GM13977 (cell line): ENCODE measurements around the gene SYNPO2.

Experiments
- DNase-seq: peaks from one replicate; pipeline ENCODE4 v3.0.0; 2012; ENCODE audit warnings: low spot score
- in situ Hi-C: fragments of 300-500 bp; cut with MboI; formaldehyde crosslinking; loops from one replicate; pipeline ENCODE4 v1.12.0; 2022; ENCODE audit warnings: low sequenced_read_pairs, low pct_unique_long_range_greater_than_20kb, mixed read lengths, inconsistent platforms; ENCODE audit not compliant: unreplicated experiment
- TF ChIP-seq, protein P1 (sequence below): IDR thresholded peaks from 2 replicates; pipeline ENCODE4 v1.5.1; 2012; ENCODE audit warnings: mild to moderate bottlenecking, control low read depth; ENCODE audit not compliant: insufficient read depth; ENCODE audit errors: extremely low read depth, missing control alignments

SYNPO2 gene

DNA sequence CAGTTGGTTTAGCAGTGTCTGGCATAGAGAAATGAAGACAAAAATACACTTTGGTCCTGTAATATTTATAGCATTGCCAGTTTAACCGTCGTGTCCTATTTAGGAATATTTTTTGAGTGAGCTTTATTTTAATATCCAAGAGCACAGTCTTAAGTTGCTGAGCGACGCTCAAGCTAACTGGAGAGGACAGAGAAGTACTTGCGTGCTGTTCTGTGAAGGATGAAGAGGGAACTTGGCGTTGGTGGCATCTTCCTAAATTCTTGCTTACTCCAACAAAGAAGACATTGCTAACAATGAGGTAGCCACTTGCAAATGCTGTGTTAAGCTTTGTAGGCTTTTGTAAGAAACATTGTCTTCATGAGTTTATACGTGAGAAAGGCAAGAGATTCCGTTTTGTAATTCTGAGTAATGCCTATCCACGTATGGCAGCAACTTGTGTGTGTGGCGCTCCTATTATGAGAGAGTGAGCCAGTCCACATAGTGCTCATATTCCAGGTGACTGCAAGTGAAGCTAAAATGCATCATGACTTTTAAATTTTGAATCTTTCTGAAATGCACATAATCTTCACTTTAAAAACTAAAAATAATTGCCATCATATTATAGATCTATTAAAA, 50.6 kb downstream of the SYNPO2 start:
- in situ Hi-C loops, result no loop called here
- TF ChIP-seq, protein P1, sequence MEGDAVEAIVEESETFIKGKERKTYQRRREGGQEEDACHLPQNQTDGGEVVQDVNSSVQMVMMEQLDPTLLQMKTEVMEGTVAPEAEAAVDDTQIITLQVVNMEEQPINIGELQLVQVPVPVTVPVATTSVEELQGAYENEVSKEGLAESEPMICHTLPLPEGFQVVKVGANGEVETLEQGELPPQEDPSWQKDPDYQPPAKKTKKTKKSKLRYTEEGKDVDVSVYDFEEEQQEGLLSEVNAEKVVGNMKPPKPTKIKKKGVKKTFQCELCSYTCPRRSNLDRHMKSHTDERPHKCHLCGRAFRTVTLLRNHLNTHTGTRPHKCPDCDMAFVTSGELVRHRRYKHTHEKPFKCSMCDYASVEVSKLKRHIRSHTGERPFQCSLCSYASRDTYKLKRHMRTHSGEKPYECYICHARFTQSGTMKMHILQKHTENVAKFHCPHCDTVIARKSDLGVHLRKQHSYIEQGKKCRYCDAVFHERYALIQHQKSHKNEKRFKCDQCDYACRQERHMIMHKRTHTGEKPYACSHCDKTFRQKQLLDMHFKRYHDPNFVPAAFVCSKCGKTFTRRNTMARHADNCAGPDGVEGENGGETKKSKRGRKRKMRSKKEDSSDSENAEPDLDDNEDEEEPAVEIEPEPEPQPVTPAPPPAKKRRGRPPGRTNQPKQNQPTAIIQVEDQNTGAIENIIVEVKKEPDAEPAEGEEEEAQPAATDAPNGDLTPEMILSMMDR, result no peak
- no peak for DNase-seq

DNA sequence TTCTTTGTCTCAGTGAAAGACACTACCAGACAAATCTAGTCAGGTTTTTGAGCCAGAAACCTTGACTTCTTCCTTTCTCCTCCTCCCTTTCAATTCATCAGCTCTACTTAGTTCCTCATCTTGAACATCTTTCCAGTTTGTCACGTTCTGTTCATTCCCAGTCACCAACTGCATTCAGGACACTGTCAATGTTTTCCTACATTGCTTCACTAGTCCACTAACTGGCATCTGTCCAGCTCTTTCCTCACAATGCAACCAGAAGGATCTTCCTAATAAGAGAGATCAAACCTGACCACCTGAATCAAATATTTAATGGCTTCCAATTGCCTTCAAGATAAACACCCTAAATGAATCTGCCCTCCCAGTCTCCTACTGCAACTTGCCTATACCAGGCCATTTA, 52.5 kb downstream of the SYNPO2 start:
- no peak for DNase-seq
- TF ChIP-seq, protein P1, result no peak
- in situ Hi-C loops, result no loop called here

DNA sequence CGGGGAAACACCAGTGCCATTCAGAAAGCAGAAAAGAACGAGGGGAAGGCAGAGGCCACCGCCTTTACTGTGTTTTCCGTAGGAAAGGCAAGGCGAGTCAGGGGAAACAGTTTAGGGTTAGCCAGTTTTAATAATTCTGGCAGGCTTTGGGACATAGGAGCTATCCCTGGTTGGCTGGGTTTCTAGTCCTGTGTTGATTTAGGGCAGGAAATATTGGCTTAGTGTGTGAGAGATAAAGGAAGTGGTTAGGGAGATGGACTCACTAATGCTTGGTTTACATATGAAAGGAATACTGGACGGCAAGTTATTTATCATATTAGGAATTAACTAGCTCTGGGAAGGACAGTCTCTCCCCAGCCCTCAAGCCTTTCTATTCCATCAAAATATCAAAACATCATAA, 53.1 kb downstream of the SYNPO2 start:
- in situ Hi-C loops, result no loop called here
- TF ChIP-seq, protein P1, result no peak
- no peak for DNase-seq

GRCh38 chr4:118942465-118942864, 53.8 kb downstream of the SYNPO2 start:
- in situ Hi-C loops, result no loop called here
- TF ChIP-seq, protein P1, result no peak
- no peak for DNase-seq

DNA sequence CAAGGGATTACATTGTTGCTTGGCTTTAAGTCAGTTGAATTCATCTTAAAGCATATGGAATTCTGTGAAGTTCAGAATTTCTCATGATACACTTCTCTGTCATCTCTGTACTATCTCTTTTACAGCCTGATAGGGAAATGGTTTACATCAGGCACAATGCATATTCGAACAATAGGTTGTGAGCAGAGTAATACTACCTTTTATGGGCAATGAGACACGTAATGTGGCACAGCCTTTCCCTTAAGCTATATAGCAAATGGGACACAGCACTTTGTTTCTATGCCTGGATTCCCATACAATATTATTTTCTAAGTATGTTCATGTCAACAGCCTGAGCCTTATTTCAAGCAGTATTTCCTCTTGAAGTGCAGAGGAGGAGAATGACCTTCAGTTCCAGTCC, 58.4 kb downstream of the SYNPO2 start:
- in situ Hi-C loops, result no loop called here

DNA sequence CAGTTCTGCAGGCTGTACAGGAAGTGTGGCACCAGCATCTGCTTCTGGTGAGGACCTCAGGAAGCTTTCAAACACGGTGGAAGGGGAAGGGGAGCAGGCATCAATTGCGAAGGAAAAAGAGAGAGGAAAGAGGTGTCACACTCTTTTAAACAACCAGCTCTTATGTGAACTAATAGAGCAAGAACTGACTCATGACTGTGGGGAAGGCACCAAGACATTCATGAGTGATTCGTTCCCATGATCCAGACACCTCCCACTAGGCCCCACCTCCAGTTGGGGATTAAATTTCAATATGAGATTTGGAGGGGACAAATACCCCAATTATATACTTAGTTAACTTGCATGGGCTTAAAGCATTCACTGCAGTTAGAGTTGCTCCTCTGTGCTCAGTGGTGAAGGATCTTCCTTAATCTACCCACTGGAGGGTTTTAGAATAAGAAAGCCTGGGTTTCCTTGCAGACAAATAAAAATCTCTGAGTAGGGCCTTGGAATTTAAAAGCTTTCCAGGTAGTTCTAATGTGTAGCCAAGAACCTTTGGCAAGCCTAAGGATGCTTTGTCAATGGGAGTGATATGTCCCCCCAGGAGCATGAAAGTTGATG, 60.0 kb downstream of the SYNPO2 start:
- TF ChIP-seq, protein P1, result no peak

More for the DNA sequence above, 58.4 kb downstream of the SYNPO2 start:
- no peak for DNase-seq
- TF ChIP-seq, protein P1, result no peak

More for the DNA sequence above, 60.0 kb downstream of the SYNPO2 start:
- in situ Hi-C loops, result no loop called here
- no peak for DNase-seq
